Fibroblast of skin of abdomen (primary cell): ENCODE measurements around the gene ERG.
A peak's percentile ranks its signal among the peaks of the same experiment; 100 is the strongest.

Experiments used
- DNase-seq: peaks from one replicate; pipeline ENCODE4 v3.0.0-alpha.2; 2013

The ERG gene

DNA sequence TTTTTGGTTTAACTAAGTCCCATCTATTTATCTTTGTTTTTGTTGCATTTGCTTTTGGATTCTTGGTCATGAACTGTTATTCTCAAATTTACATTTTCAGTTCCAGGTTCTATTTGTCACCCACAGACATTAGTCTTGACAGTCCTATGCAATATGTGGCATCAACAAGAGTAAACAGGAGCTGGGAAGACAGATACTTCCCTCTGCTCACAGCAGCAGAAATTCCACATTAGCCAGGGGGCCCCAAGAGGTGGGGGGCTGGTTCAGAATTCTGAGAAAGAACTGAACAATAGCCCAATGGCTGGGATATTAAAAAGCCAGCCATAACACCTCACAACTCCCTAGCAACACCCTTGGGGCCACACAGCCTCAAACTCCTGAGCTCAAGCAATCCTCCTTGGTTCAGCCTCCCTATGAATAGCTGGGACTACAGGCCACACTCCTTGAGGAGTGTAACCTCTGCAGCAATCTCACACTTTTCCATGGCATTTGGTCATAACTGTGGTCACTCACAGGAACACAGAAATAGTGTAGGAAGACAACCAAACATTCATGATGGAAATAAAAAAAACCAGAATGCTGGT is 67.8 kb downstream of the ERG start:
- DNase-seq: no peak

DNA sequence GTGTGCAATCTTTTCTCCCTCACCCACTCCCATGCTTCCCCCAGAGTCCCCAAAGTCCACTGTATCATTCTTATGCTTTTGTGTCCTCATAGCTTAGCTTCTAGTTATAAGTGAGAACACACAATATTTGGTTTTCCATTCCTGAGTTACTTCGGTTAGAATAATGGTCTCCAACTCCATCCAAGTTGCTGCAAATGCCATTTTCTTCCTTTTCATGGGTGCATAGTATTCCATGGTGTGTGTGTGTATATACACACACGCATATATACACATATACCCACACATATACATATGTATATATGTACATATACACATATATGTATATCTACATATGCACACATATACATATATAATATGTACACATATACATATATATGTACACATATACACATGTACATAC is 69.3 kb downstream of the ERG start:
- no peak for DNase-seq

DNA sequence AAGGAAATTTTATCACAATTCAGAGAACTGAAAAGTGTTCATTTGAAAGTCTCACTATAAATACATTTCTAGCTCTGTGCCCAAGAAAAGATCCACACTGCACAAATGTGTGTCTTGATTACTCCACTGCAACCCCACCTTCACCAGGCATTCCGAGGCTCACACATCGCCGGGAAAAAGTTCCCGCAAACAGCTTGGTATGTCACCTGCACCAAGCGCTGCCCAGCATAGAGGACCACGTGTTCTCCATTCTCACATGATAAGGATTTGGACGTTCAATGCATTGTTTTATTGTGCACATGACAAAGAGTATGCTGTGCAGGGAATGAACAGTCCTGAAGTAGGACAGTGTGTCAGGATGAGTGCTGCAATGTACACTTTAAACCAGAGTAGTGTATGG is 70.1 kb downstream of the ERG start:
- DNase-seq: no peak

DNA sequence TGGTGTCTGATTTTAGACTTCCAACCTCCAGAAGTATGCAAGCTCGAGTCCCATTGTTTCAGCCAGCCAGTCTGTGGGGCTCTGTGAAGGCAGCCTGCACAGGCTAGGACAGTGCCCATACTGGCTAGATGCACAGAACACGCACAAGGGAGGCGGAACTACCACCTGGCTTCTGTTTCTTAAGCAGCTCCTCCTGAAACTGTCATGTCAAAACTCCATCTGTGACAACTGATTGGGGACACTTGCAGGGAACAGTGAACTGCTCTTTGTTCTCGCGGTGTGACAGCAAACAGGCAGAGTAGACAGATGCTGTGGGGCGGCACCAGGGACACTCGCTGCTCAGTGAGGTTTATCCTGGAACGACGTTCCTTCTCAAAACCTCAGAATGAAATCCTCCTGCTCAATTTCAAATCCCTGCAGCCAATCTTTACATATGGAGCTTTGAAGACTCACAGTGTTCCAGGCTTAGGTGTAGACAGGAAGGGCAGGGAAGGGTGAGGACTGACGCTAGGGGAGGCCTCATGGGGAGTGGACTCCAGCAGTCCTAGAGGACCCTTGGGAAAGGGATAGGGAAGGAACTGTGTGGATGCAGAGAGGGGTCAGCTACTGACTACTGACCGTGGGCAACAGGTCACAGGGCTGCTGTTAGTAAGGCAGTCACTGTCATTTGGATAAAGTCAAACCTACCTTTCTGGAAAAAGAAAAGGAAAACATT is 73.8 kb downstream of the ERG start:
- no peak for DNase-seq

DNA sequence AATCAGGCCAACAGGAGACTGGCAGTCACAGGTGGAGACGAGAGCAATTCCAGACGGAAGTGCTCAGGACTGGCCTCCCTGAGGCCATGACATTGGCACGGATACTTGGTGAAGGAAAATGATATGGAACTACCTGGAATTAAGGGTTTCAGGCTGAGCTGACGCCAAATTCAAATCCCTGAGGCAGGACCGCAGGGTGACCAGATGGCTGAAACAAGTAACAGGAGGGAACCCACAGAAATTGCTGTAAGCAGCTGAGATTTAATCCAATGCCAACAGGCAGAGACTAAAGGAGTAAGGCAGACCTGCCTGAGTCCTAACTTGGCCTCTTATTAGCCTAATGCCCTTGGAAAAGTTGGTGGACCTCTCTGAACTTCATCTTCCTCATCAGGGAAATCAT is 76.2 kb downstream of the ERG start:
- no peak for DNase-seq

DNA sequence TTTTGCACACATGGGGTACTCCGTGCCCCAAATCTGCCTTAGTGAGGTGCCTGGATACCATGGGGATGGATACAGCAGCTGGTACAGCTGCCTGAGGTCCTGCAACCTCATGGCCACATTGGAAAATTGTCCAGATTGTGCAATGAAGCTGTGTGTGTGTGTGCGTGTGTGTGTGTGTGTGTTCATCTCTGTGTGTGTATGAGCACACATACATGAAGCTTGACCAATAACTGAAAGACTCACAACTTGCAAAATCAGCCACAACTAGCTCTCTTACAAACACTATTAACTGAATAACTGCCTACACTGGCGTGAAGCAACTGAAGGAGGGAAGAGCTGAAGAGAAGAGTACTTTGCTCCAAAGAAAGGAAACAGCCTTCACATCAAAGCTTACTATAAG is 78.1 kb downstream of the ERG start:
- DNase-seq: no peak

DNA sequence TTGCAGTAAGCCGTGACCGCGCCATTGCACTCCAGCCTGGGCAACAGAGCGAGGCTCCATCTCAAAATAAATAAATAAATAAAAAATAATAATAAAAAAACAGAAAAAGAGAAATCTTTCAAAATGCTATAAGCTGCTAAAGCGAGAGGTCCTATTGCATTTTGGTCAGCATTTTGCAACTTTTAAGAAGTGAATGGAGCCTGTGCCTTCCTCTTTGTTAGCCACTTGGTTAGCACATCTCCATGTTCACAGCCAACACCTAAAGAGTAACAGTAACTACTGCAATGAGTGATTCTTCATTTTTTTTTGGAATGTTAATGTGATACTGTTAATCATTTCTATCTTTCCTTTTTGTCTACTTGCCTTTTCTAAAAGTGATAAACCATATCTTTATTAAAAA is 80.6 kb downstream of the ERG start:
- DNase-seq: no peak

DNA sequence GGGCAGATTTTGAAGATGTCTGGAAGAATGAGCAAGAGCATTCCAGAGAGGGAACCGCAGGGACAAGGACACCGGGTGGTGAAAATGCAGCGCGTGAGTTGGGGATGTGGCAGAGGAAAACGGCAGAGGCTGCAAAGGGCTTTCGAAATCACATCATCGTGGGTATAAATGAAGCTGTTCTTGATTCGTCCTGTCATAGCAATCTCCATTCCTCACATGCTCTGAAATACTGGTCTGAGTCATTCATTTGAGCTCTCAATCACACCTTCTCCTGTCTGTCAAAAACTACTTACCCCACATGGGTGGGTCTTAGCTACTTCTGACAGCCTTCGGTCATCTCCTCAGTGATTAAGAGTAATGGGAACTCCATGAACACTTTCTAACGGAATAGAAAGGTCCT is 81.5 kb downstream of the ERG start:
- no peak for DNase-seq

DNA sequence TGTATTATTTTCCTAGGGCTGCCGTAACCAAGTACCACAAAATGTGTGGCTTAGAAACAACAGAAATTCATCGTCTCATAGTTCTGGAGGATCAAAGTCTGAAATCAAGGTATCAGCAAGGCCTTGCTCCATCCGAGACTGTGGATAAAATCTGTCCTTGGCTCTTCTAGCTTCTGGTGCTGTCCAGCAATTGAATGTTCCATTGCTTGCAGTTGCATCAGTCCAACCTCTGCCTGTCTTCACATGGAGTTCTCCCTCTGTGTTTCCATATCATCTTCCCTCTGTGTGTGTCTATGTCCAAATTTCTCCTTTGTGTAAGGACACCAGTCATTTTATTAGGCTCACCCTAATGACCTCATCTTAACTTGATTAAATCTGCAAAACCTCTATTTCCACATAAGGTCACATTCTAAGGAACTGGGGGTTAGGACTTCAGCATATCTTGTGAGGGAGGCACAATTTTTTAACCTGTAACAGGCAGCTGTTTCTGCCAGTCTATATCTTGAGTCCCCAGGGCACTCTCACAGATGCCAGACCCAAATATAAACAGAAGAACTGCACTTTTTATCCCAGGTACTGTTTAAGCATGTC is 84.2 kb downstream of the ERG start:
- peak; percentile 44 for DNase-seq

DNA sequence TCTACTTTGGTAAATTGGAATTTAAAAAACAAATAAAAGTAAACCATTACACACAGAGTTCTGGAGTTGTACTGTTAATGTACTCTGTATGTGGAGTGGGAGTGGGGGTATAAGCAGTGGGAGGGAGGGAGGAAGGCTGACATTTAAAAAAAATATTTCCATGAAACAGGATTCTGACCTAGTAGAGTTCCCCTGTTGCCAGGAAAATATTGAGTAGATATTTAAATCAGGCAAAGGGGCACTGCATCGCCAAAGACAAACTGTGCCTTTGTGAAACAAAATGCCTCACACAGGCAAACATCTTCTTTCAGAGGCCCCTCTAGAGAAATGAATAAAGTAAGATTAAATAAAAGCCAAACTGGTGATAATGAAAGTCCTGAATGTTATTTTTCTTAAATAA is 87.8 kb downstream of the ERG start:
- DNase-seq: no peak

DNA sequence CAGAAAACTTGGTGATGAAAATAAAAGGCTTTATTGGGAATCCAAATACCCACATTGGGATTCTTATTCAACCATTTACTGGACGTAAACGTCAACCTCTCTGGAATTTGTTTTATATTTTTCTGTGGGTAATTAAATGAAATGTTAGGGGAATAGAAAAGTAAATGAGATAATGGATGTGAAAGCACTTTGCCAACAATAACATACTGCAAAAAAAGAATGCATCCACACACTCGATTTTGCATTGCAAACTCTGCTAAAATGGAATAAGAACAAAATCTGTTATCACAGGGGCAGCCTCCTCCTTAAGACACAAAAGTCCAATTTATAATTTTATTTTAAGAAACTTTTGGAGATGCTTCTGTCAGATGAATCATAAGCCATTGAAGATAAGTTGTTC is 88.4 kb downstream of the ERG start:
- no peak for DNase-seq

DNA sequence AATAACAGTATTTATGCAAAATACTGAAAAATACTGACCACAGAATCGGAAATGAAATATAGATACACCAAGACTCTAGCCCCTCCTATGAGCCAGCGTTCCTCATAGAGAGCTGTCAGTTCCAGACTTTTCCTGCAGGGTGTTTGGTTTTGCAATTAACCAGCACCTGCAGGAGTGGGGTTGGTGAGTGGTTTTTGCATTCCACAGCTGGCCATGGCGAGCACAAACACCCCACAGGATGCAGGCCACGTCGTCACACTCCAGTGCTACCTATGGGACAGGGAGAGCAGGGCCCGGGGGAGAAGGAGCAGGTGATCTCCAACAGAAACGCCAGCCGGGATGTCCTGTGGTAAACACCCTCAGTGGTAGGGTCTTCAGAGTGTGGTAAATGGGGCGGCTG is 94.1 kb downstream of the ERG start:
- DNase-seq: no peak

DNA sequence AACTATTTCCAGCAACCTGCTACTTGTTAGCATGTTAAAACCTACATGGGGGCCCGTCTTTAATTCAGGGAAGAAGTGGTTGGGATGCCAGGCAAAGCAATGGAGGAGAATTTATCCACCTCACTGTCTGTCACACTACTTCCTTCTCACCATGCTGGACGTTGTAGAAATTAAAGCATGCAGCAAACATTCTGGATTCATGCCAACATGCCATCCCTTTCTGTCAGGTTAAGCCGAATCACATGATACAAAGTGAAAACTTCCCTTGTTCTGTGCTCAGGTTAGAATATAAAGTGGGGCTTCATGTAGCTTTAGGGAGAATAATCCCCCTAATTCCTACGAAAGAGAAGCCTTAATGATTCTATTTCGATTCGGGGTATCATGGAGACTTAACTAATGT is 95.5 kb downstream of the ERG start:
- DNase-seq: no peak

DNA sequence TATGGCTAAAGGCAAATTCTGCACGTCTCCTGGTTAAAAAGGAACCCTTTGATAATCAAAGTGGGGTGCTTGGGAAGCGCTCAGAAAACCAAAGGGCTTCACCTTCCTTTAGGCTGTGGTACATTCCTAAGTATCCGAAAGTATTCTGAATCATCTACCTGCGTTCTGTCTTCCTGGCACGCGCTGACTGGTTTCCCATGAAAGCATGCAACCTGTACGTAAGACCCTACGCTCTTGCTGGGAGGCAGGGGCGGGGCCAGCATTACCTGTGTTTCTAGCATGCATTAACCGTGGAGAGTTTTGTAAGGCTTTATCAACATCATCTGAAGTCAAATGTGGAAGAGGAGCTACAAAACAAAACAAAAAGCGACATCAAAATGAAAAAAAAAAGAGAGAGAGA is 96.0 kb downstream of the ERG start:
- DNase-seq: no peak

DNA sequence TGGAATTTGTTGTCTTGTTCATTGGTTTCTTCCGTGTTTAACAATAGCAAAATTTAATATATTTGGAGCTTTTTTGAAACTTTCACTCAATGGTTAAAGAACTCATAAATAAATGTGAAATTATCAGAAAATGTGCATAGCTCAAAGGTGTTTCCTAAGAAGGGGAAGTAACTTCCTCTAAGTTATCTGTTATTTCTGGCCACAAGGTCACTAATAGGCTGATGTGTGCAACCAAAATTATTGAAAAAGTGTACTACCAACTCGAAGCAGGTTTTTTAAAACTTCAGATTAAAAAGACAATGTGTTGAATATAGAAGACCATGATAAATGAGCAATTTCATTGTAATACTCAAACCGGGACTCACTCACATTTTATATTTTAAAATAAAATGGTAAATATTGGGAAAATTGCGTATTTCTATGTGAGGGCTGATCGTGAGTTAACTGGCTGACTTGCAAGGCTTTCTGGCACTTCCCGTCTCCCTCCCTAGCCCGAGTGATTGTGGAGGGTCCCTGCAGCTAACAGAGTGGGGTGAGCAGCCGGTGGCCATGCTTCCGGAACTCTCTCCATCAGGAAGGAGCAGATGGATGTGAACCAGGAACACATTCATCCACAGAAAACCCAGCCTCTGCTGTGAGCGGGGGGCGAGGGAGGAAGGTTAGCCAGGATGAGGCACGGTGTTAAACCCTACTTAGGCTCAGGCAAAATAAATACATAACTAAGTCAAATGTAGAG is 96.9 kb downstream of the ERG start:
- no peak for DNase-seq

DNA sequence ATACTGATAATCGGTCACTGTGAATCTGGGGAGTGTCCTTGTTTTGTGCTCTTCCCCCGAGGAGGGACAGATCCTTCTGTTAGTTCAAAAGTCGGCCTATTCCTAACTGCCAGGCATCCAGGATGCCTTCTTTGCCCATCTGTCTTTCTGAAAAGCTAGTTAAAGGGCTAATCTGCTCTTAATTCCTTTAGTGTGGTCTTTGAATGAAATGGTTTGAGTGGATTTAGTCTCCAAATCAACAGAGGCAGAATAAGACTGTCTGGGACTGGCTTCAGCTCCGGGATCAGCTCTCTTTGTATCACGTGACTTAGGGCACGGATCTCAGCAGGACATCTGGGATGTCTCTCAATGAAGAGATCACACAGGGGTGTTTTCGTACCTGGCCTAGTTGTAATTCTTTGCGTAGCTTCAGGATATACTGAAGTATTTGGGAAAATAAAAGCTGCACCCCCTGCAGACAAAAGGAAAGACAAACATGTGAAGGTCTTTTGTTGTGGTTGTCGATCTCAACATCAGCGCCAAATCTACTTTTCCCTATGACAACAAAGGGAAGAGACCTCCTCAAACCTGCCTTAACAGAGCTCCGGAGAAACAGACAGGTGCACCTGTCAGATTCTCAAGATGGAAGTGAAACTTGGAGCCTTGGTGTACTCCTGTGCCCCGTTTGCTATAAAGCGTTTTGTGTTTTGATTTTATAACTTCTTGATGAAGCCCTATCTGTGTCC is 97.9 kb downstream of the ERG start:
- no peak for DNase-seq

DNA sequence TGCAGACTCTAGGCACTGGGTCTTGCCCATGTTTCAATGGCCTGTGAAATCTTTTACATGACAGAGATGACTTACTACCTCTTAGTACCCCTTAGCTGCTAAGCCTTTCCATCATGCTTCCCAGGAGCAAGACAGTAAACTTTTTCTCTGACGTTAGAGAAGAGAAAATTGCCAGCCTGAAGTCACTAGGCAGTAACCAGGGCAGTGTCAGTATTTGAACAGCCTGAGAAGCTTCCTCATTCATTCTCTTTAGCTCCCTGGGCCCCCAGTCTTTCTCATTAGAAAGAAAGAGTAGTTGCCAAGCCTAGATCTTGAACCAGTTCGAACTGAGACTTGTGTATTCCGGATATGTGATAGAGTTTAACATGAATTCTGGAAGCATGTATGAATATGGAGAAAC is 99.2 kb downstream of the ERG start:
- DNase-seq: no peak

DNA sequence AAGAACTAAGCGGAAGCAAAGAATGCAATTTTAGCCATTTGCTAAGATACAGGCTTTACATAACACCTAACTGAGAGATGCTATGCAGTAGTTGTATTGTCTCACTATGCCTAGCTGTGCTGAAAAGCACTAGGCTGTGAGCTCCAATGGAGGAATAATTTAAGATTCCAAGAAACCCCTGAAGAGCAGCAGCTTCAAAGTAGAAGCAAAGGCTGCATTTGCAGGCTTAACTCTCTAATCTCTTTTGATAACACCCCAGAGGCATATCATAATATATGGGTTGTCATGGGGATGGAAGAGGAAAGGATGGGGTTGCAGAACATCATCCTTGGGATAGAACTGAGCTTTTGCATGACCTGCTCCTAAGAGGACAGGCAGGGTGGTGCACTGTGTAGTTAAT is 102.0 kb downstream of the ERG start:
- no peak for DNase-seq

DNA sequence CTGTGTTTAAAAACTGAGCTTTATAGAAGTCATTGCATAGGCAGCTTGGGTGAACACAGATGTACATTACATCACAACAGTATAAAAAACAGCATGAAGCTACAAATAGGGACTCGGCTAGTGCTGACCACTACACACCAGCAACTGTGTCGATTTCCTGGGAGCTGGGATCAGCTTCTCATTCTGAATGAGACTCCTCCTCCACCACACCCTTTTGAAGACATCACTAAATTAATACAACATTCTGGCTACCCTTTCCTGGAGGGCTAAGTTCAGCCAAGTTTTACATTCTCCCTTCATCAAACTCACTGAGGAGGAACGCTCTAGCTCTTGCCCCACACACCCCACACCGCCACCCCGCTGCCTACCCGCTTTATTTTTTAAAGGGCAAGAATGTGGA is 102.7 kb downstream of the ERG start:
- no peak for DNase-seq

DNA sequence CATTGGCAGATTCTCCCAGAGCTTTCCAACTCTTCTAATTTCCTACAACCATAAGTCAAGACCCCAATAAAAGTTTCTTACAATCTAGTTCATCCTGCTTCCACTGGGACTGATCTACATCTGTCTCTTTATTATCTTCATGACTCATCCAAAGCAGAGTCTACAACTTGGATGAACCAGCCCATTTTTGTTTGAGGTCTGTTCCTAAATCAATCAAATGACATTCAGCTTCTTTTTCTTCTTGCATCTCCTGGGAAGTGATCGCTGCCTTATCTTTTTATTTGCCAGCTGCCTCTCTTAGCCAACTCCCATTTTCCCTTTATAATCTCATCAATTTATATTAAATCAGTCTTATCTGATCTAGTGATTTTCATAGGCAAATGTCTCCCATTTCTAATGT is 105.6 kb downstream of the ERG start:
- DNase-seq: no peak

DNA sequence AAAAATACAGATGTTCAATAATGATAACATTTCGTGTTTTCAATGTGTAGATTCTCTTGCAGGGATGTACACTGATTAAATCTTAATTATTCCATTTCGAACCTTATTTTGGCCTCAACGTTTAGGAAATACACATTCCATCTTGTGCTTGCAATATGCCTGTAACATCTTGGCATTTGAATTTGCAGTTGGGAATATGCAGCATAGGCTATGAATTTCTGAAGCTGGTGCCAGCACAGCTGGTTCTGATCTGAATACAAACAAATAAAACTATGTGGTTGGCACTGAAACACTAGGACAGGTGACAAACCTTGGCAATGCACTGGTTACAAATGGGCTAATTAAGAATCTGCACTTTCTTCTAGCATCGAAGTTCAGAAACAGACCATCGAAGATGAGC is 108.4 kb downstream of the ERG start:
- DNase-seq: no peak

DNA sequence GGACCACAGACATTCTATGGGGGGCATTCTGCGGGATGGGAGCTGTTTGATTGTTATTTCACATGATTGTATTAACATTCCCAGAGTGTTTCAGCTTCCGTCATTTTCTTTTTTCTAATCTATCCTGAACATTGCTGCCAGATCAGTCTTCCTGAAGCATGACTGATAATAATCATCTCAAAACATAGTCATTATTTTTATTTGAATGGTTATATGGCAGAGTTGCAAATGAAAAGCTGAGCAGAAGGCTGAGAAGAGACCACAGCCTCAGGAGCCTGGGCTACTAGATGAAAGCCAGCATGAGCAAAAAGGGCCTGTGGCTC is 109.0 kb downstream of the ERG start:
- no peak for DNase-seq

DNA sequence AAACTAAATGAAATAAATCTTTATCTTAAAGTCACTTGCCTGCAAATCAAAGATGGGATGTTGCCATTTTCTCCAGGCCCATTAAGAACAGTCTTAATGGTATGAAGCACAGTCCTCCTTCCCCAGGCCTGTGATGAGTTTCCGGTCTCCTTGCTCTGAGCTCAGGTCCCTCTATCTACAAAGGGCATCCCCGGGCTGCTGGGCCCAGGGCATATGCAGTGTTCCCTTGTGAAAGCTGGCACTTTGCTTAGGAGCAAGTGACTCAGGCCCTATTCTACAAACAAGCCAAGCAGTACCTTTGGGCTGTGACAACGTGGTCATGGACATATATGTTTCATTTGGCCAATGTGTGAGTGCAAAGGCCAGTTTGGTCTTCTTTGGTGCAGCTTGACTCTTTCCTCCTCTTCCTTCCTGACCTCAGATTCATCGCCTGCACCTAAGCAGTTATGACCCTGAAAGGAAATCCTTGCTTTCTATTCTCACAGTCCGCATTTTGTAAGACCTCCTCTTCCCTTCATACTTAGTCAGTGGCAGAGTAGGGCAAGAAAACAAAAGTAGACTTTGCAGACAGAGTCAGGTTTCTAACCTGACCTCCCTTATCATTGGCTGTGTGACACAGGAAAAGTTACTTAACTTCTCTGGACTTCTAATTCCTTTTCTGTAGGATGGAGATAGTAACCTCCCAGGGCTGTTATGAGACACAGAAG is 109.5 kb downstream of the ERG start:
- no peak for DNase-seq
